Muscle of leg (tissue), 11 donors: ENCODE data around the gene CDCA3. TPM values are rescaled to one million over a fixed set of nuclear protein-coding genes. Genes with fewer than 3 reads are reported as not detected.

Experiments used
- DNase-seq: peaks from one replicate; pipeline ENCODE4 v3.0.0; 2013
- H3K27ac ChIP-seq: one replicate; pipeline ENCODE4 v1.5.1; 2013; ENCODE audit warnings: mild to moderate bottlenecking, low read length, control low read depth
- H3K27me3 ChIP-seq: one replicate; pipeline ENCODE4 v1.6.1; 2013; ENCODE audit warnings: low read length; ENCODE audit not compliant: control insufficient read depth, insufficient read depth
- H3K36me3 ChIP-seq: one replicate; pipeline ENCODE4 v1.6.1; 2013; ENCODE audit warnings: low read length; ENCODE audit not compliant: control insufficient read depth, insufficient read depth
- H3K4me1 ChIP-seq: one replicate; pipeline ENCODE4 v1.6.1; 2013; ENCODE audit warnings: low read length; ENCODE audit not compliant: control insufficient read depth, insufficient read depth
- H3K4me3 ChIP-seq: one replicate; pipeline ENCODE4 v1.5.1; 2013; ENCODE audit warnings: low read length, control low read depth
- H3K9me3 ChIP-seq: replicated peaks from 2 replicates; pipeline ENCODE4 v1.6.1; 2013; ENCODE audit warnings: low read depth, low read length; ENCODE audit not compliant: control insufficient read depth
- WGBS: methylation state at CpG from one replicate; pipeline ENCODE4 v1.1.5; 2013; ENCODE audit warnings: missing lambda C conversion rate; ENCODE audit not compliant: insufficient coverage; 5-methylcytosine and 5-hydroxymethylcytosine counted together
- polyA plus RNA-seq, 8 donors: library from polyadenylated mRNA; unstranded; fragments of 120-200 nt; gene quantifications; one replicate each; pipeline versions ENCODE4 v1.2.1 to v1.2.3, GENCODE V29; 2013; ENCODE audit warnings: inconsistent platforms in 1 of 8, low replicate concordance in 1 of 8; ENCODE audit not compliant: insufficient read length in 8 of 8, insufficient read depth in 1 of 8
- total RNA-seq: library from RNA; stranded (reverse); fragments of 120-200 nt; gene quantifications from one replicate; pipeline ENCODE4 v1.2.4, GENCODE V29; 2013

The CDCA3 gene
- total and polyA plus RNA-seq, 9 donors = 14.0 to 27.6 (median 20.1) TPM

DNA sequence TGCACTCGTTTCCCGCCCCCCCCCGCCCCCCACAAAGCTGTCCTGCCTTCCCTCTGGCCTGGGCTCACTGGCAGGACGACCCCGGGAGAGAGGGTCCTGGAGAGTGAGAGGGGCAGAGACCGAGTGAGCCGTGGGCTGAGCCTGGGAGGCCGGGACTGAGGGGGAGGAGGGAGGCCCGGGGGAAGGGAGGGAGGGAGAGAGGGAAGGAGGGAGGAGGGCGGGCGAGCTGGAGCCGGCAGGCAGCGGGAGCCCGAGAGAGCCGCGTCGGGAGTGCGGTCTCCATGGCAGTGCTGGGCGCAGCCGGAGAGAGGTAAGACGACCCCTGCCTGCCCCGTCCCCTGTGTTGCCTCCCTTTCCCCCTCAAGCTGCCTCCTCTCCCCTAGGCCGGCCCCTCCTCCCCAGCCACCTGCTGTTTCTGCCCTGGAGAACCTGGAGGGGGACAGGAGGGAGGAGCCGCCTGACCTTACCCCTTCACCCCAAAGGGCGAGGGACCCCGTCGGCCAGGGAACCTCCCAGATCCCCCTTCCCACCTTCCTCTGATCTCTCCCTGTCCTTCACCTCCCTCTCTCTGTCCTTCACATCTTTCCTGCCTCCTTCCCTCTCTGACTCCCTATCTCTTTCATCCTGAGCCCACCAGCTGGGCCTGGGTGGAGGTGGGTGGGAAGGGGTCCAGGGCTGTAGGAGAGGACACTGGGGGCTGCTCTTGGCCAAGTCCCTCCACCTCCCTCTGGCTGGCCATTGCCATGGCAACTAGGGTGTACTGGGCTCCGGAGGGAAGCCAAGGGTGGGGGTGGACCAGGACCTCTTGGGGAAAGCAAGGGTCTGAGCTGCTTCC is 29.3 kb downstream of the CDCA3 start, which contains the start of gene GPR162:
Gene GPR162 (plus strand): TSS at position 231 of the 835 bp plus-strand sequence. CDS start 2,078 bp downstream, outside the sequence.
- Histone ChIP-seq H3K4me1 (peaks cover 56% of the 10 kb centered on the region), H3K27ac (peak within 1 kb of the TSS; percentile 52), H3K36me3 (no peaks in the 10 kb centered on the region), H3K9me3 (no peaks in the 10 kb centered on the region), H3K4me3 (peak within 1 kb of the TSS; percentile 54), H3K27me3 (peaks cover 4% of the 10 kb centered on the region)
- peak; percentile 58 for DNase-seq
- 0% methylated on average over 12 of the region's 28 CpGs for WGBS

DNA sequence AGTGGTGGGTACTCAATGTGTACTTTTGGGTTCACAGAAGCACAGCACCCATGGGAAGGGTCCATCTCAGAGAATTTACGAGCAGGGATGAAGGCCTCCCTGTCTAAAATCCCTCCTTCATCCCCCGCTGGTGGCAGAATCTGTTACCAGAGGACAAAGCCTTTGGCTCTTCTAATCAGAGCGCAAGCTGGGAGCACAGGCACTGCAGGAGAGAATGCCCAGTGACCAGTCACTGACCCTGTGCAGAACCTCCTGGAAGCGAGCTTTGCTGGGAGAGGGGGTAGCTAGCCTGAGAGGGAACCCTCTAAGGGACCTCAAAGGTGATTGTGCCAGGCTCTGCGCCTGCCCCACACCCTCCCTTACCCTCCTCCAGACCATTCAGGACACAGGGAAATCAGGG is 30.9 kb downstream of the CDCA3 start:
- Histone ChIP-seq H3K4me1 (peaks cover 43% of the 10 kb centered on the region), H3K36me3 (no peaks in the 10 kb centered on the region), H3K4me3 (no peak overlapping the region), H3K27ac (no peak overlapping the region), H3K9me3 (no peaks in the 10 kb centered on the region), H3K27me3 (peaks cover 3% of the 10 kb centered on the region)
- no peak for DNase-seq
- 71% methylated on average over 4 of the region's 5 CpGs for WGBS

DNA sequence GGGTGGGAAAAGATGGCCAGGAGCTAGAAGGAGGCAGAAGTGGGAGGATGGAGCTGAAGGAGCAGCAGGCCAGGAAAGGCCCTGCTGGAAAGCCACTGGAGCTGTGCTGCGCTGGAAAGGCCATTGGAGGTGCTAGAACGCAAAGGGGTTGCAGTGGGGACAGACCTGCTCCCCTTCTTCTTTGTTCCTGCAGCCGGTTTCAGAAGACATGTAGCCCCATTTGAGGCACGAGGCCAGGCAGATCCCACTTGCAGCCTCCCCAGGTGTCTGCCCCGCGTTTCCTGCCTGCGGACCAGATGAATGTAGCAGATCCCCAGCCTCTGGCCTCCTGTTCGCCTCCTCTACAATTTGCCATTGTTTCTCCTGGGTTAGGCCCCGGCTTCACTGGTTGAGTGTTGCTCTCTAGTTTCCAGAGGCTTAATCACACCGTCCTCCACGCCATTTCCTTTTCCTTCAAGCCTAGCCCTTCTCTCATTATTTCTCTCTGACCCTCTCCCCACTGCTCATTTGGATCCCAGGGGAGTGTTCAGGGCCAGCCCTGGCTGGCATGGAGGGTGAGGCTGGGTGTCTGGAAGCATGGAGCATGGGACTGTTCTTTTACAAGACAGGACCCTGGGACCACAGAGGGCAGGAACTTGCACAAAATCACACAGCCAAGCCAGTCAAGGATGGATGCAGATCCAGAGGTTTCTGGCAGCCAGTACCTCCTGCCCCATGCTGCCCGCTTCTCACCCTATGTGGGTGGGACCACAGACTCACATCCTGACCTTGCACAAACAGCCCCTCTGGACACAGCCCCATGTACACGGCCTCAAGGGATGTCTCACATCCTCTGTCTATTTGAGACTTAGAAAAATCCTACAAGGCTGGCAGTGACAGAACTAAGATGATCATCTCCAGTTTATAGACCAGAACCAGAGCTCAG is 31.7 kb downstream of the CDCA3 start:
- Histone ChIP-seq H3K36me3 (no peaks in the 10 kb centered on the region), H3K4me1 (peaks cover 40% of the 10 kb centered on the region), H3K9me3 (no peaks in the 10 kb centered on the region), H3K27me3 (peaks cover 4% of the 10 kb centered on the region), H3K27ac (peak overlapping the region; percentile 6), H3K4me3 (no peak overlapping the region)
- peak; percentile 16 for DNase-seq
- WGBS = 45% methylated on average over 12 of the region's 13 CpGs

DNA sequence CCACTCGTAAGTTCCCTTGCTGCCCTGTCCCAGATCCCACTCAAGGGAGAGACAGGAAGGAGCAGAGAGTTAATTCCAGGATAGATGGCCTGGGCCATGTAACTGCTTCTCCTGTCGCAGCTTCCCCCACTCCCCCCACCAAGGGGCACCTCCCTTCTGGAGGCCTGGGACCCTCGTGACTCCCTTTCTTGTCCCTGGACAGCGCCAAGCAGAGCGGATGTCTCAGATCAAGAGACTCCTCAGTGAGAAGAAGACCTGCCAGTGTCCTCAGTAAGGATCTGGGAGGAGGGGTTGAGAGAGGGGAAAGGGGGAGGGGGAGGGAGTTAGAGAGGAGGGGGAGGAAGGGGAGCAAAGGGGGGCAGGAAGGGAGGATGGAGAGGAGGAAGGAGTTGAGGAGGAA is 32.4 kb downstream of the CDCA3 start:
- WGBS = no CpG with 5 or more reads among the region's 5 CpGs
- H3K4me1 ChIP-seq = peaks cover 40% of the 10 kb centered on the region
- no peak overlapping the region for H3K4me3 ChIP-seq
- H3K9me3 ChIP-seq = no peaks in the 10 kb centered on the region
- H3K27ac ChIP-seq = no peak overlapping the region
- no peaks in the 10 kb centered on the region for H3K36me3 ChIP-seq
- no peak for DNase-seq
- H3K27me3 ChIP-seq = peaks cover 4% of the 10 kb centered on the region

DNA sequence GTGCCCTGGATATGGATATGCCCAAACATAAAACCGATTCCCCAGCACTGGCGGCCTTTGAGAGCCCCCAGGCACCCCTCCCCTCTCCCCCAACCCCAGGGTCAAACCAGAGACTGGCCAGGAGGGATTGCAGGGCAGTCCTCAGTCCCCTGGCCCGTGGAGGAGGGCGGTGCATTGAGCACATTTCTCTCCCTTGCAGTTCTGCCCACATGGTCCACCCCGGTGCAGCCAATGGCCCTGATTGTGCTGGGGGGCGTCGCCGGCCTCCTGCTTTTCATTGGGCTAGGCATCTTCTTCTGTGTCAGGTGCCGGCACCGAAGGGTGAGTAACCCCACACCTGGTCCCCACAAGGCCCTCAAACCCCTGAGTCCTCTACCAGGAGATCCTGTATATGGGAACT is 32.9 kb downstream of the CDCA3 start:
- H3K36me3 ChIP-seq = no peaks in the 10 kb centered on the region
- peaks cover 2% of the 10 kb centered on the region for H3K27me3 ChIP-seq
- no peak overlapping the region for H3K27ac ChIP-seq
- H3K9me3 ChIP-seq = no peaks in the 10 kb centered on the region
- DNase-seq = no peak
- 50% methylated on average over 6 of the region's 10 CpGs for WGBS
- H3K4me1 ChIP-seq = peaks cover 36% of the 10 kb centered on the region
- H3K4me3 ChIP-seq = no peak overlapping the region

DNA sequence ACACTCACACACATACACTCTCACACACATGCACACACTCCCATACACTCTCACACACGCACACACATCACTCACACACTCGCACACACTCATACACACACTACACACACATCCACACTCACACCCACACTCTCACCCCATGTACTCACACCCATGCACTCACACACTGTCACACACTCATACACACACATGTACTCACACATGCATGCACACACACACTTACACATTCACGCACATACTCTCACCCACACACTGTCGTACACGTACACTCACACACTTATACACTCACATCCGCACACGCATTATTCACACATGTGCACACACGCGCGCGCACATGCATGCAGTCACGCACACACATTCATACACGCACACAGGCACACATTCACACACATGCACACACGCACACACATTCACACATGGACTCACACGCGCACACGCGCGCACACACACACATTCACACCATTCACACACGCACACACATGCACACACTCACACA is 33.4 kb downstream of the CDCA3 start:
- Histone ChIP-seq H3K4me3 (no peak overlapping the region), H3K36me3 (no peaks in the 10 kb centered on the region), H3K9me3 (no peaks in the 10 kb centered on the region), H3K27ac (no peak overlapping the region), H3K4me1 (peaks cover 33% of the 10 kb centered on the region), H3K27me3 (peaks cover 2% of the 10 kb centered on the region)
- no peak for DNase-seq
- 78% methylated on average over 19 of the region's 20 CpGs for WGBS

DNA sequence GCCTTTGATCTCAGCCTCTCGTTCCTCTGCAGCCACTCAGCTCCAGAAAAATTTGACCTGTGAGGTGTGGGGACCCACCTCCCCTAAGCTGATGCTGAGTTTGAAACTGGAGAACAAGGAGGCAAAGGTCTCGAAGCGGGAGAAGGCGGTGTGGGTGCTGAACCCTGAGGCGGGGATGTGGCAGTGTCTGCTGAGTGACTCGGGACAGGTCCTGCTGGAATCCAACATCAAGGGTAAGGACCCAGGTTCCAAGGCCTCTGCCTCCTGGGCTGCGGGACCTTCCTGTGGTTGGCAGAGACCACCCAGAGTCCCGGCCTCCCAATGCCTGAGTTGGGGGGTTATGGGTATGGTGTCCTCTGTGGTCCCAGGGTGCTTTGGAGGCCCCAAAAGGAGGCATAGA is 34.0 kb downstream of the CDCA3 start:
- peaks cover 28% of the 10 kb centered on the region for H3K4me1 ChIP-seq
- H3K9me3 ChIP-seq = no peaks in the 10 kb centered on the region
- 53% methylated on average over 6 of the region's 8 CpGs for WGBS
- no peaks in the 10 kb centered on the region for H3K36me3 ChIP-seq
- H3K27me3 ChIP-seq = peaks cover 2% of the 10 kb centered on the region
- DNase-seq = no peak
- no peak overlapping the region for H3K4me3 ChIP-seq
- no peak overlapping the region for H3K27ac ChIP-seq

DNA sequence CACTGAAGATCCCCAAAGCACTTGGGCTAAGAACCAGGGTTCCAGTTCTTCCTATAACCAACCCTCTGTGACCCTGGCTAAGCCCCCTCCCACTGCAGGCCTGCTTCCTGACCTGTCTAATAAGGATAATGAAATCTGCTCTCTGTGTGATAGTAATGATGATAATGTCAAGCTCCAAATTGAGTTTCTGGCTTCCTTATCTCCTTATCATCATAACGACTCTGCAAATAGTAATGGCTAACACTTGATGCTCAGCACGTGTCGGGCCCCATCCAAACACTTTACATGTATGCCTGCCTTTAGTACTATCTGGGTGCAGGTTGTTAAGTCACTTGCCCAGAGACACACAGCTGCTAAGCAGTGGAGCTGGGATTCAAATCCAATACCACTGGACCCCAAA is 34.5 kb downstream of the CDCA3 start:
- Histone ChIP-seq H3K27ac (no peak overlapping the region), H3K36me3 (no peaks in the 10 kb centered on the region), H3K4me1 (peaks cover 23% of the 10 kb centered on the region), H3K9me3 (no peaks in the 10 kb centered on the region), H3K4me3 (no peak overlapping the region), H3K27me3 (peaks cover 4% of the 10 kb centered on the region)
- no CpG with 5 or more reads among the region's 3 CpGs for WGBS
- no peak for DNase-seq

DNA sequence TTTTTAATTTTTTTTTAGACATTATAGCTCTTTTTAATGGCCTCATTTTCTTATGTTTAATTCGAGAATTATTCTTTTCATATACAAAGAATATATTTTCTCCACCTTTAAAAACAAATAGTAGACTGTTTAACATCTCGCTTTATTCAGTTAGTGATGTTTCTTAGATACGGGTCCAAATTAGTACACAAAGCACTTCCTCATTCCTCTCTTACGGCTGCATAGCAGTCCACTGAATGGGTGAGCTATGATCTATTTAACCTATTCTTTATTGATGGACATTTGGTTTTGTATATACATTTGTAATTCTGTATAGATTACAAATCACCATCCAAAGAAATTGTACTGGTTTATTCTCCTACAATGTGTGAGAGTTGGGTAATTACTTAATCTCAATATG is 37.7 kb downstream of the CDCA3 start:
- no peak for DNase-seq
- no CpG with 5 or more reads among the region's 4 CpGs for WGBS

DNA sequence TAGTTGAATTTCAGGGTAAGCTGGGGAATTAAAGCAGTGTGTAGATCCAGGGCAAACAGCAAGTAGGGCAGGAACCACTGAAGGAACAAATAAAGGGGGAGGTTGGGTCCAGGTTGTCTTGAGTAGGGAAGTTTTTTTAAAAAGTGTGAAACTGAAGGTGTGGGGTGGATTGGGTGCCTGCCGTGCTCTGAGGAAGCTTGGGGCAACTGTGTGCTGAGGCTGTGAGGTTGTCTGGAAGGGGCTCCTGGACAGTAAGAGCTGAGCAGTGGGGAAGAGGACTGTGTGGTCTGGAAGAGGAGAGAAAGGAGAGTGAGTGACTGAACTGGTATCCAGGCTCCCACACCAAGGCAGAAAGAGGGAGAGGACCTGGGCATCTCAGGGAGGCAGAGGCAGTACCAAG is 40.3 kb downstream of the CDCA3 start:
- peaks cover 4% of the 10 kb centered on the region for H3K27me3 ChIP-seq
- H3K27ac ChIP-seq = no peak overlapping the region
- no peak for DNase-seq
- H3K36me3 ChIP-seq = no peaks in the 10 kb centered on the region
- no peak overlapping the region for H3K4me3 ChIP-seq
- no peaks in the 10 kb centered on the region for H3K4me1 ChIP-seq
- H3K9me3 ChIP-seq = no peaks in the 10 kb centered on the region
- 63% methylated on average over 1 of the region's 1 CpG for WGBS

More for the DNA sequence above, 37.7 kb downstream of the CDCA3 start:
- Histone ChIP-seq H3K27me3 (peaks cover 4% of the 10 kb centered on the region), H3K9me3 (no peaks in the 10 kb centered on the region), H3K4me3 (no peak overlapping the region), H3K27ac (no peak overlapping the region), H3K4me1 (no peaks in the 10 kb centered on the region), H3K36me3 (no peaks in the 10 kb centered on the region)
